GM23338 (cell line): Measurements from ENCODE around the gene MERTK. TPM values are rescaled to one million over a fixed set of nuclear protein-coding genes. Genes with fewer than 3 reads are reported as not detected.

Experiments
- ATAC-seq: fragments of 200-7000 bp; cut with Tn5 transposase; 3 replicates; pipeline ENCODE4 v1.9.1; 2020
- DNase-seq: peaks from one replicate; pipeline ENCODE4 v3.0.0-alpha.2; 2015; ENCODE audit warnings: low spot score
- H2AFZ ChIP-seq: fragments of 200-600 bp; sonication (generic); 2 replicates; pipeline ENCODE4 v1.8.0; 2016; ENCODE audit warnings: antibody characterized with exemption, mild to moderate bottlenecking, moderate library complexity
- H3F3A ChIP-seq: fragments of 200-600 bp; sonication (generic); replicated peaks from 2 replicates; pipeline ENCODE4 v1.8.0; 2017; ENCODE audit warnings: antibody characterized with exemption, mixed run types, low read depth
- H3K27ac ChIP-seq: fragments of 200-600 bp; sonication (generic); 2 replicates; pipeline ENCODE4 v1.6.1; 2016; ENCODE audit warnings: low read depth
- H3K27me3 ChIP-seq: fragments of 200-600 bp; sonication (generic); 2 replicates; pipeline ENCODE4 v1.8.0; 2016; ENCODE audit warnings: mild to moderate bottlenecking, mixed run types, moderate library complexity; ENCODE audit not compliant: insufficient read depth
- H3K36me3 ChIP-seq: fragments of 200-600 bp; sonication (generic); 2 replicates; pipeline ENCODE4 v1.8.0; 2016; ENCODE audit warnings: mild to moderate bottlenecking; ENCODE audit not compliant: insufficient read depth
- H3K4me1 ChIP-seq: fragments of 200-600 bp; sonication (generic); 2 replicates; pipeline ENCODE4 v1.8.0; 2016; ENCODE audit warnings: mild to moderate bottlenecking, moderate library complexity; ENCODE audit not compliant: insufficient read depth
- H3K4me2 ChIP-seq: fragments of 200-600 bp; sonication (generic); 2 replicates; pipeline ENCODE4 v1.7.1; 2017; ENCODE audit warnings: mixed run types
- H3K4me3 ChIP-seq: fragments of 200-600 bp; sonication (generic); 2 replicates; pipeline ENCODE4 v1.6.1; 2016; ENCODE audit warnings: mixed run types
- H3K79me2 ChIP-seq: fragments of 200-600 bp; sonication (generic); replicated peaks from 2 replicates; pipeline ENCODE4 v1.8.0; 2017; ENCODE audit warnings: mild to moderate bottlenecking; ENCODE audit not compliant: insufficient read depth
- H3K9me2 ChIP-seq: fragments of 200-600 bp; sonication (generic); 2 replicates; pipeline ENCODE4 v1.8.0; 2017; ENCODE audit not compliant: insufficient read depth
- H4K20me1 ChIP-seq: fragments of 200-600 bp; sonication (generic); replicated peaks from 2 replicates; pipeline ENCODE4 v1.8.0; 2017; ENCODE audit warnings: mild to moderate bottlenecking; ENCODE audit not compliant: insufficient read depth
- H3K27ac Mint-ChIP-seq: 2 replicates; pipeline ENCODE4 v1.8.0; 2020; ENCODE audit warnings: inconsistent platforms, mild to moderate bottlenecking, moderate library complexity, mixed read lengths
- H3K27me3 Mint-ChIP-seq: 3 replicates; pipeline ENCODE4 v1.8.0; 2022; ENCODE audit warnings: low read depth, mild to moderate bottlenecking, moderate library complexity, mixed read lengths, inconsistent platforms; ENCODE audit not compliant: insufficient read depth, poor library complexity
- H3K36me3 Mint-ChIP-seq: 3 replicates; pipeline ENCODE4 v1.8.0; 2021; ENCODE audit warnings: low read depth, mild to moderate bottlenecking, inconsistent platforms, moderate library complexity, mixed read lengths
- H3K4me1 Mint-ChIP-seq: 3 replicates; pipeline ENCODE4 v1.8.0; 2020; ENCODE audit warnings: mild to moderate bottlenecking, inconsistent platforms, mixed read lengths
- H3K4me3 Mint-ChIP-seq: 3 replicates; pipeline ENCODE4 v1.8.0; 2021; ENCODE audit warnings: moderate library complexity, mild to moderate bottlenecking, inconsistent platforms, mixed read lengths
- H3K9me3 Mint-ChIP-seq: 3 replicates; pipeline ENCODE4 v1.8.0; 2020; ENCODE audit warnings: moderate library complexity, mild to moderate bottlenecking, inconsistent platforms, mixed read lengths
- CREB1 ChIP-seq: fragments of 250-450 bp; sonication (Bioruptor Pico); IDR thresholded peaks from 2 replicates; pipeline ENCODE4 v1.5.0; 2020; ENCODE audit warnings: low read depth, mild to moderate bottlenecking, moderate library complexity
- CTCF ChIP-seq, 2 experiments: fragments of 200-600 bp in 1 of 2; sonication (generic) in 1 of 2; conservative IDR thresholded peaks; 2 replicates each; pipeline versions ENCODE4 v1.5.1 to v1.6.1; 2016 to 2017; ENCODE audit warnings: antibody characterized with exemption in 2 of 2, low read depth in 2 of 2, mild to moderate bottlenecking in 2 of 2, moderate library complexity in 1 of 2
- EZH2 ChIP-seq: fragments of 200-600 bp; sonication (generic); IDR thresholded peaks from one replicate; pipeline ENCODE4 v1.8.0; 2017; ENCODE audit warnings: antibody characterized with exemption, mild to moderate bottlenecking, low read depth; ENCODE audit not compliant: unreplicated experiment
- EZH2phosphoT487 ChIP-seq: fragments of 200-600 bp; sonication (generic); IDR thresholded peaks from one replicate; pipeline ENCODE4 v1.8.1; 2018; ENCODE audit warnings: antibody characterized with exemption; ENCODE audit not compliant: unreplicated experiment
- JUNB ChIP-seq: IDR thresholded peaks from one replicate; pipeline ENCODE4 v1.6.1; 2016; ENCODE audit warnings: antibody characterized with exemption; ENCODE audit not compliant: unreplicated experiment
- NANOG ChIP-seq: IDR thresholded peaks from 2 replicates; pipeline ENCODE4 v1.6.1; 2016; ENCODE audit warnings: antibody characterized with exemption, borderline replicate concordance
- POLR2AphosphoS5 ChIP-seq: IDR thresholded peaks from 2 replicates; pipeline ENCODE4 v1.6.1; 2016; ENCODE audit warnings: antibody characterized with exemption, low read depth
- REST ChIP-seq: IDR thresholded peaks from one replicate; pipeline ENCODE4 v1.6.1; 2018; ENCODE audit warnings: antibody characterized with exemption; ENCODE audit not compliant: unreplicated experiment
- STAT1 ChIP-seq: IDR thresholded peaks from one replicate; pipeline ENCODE4 v1.6.1; 2016; ENCODE audit warnings: antibody characterized with exemption; ENCODE audit not compliant: unreplicated experiment
- ZNF114 ChIP-seq: fragments of 250-450 bp; sonication (Bioruptor Pico); IDR thresholded peaks from 2 replicates; pipeline ENCODE4 v1.5.0; 2020; ENCODE audit warnings: mild to moderate bottlenecking, moderate library complexity
- ZNF331 ChIP-seq: fragments of 250-450 bp; sonication (Bioruptor Pico); IDR thresholded peaks from 2 replicates; pipeline ENCODE4 v1.5.0; 2020; ENCODE audit warnings: low read depth, mild to moderate bottlenecking, moderate library complexity
- ZNF462 ChIP-seq: fragments of 250-450 bp; sonication (Bioruptor Pico); IDR thresholded peaks from 2 replicates; pipeline ENCODE4 v1.5.0; 2020; ENCODE audit warnings: mild to moderate bottlenecking, moderate library complexity
- polyA plus RNA-seq: library from polyadenylated mRNA; unstranded; fragments of >200 nt; fragmentation: Nextera tagmentation; extraction: Ambion mirVana; gene quantifications from 2 replicates; pipeline ENCODE4 v1.2.1, GENCODE V29; 2016
- total RNA-seq: library from RNA; depleted of rRNA; stranded (reverse); fragments of >200 nt; shearing (Covaris generic); gene quantifications from 2 replicates; pipeline ENCODE4 v1.2.3, GENCODE V29; 2014
- TF ChIP-seq, protein P1 (sequence below): IDR thresholded peaks from 2 replicates; pipeline ENCODE4 v1.6.1; 2016; ENCODE audit warnings: antibody characterized with exemption

The MERTK gene
- total and polyA plus RNA-seq, 2 experiments from 2014 or later: 3.0 to 9.0 TPM

DNA sequence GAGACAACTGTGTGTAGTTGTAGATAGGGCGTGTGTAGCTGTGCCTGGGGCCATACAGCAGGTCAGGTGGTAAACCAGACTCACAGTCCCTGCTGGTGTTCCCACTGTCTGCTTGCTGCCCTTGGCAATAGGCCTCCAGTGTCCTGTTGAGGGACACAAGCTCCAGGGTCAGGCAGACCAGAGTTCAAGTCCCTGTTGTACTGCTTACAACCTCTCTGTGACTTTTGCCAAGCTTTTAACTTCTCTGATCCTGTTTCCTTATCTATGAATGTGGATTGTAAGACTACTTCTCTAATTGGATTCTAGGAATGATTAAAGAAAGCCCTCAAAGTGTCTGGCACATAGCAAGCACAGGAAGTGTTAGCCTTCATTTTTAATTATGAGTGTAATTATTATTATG lies 68.6 kb downstream of the MERTK start:
- Histone ChIP-seq H3K4me2 (no peak overlapping the region), H3K79me2 (no peaks in the 10 kb centered on the region), H3K9me2 (0 out of 2 replicates have a peak, but pooled peaks cover 5% of the 10 kb centered on the region), H3K4me1 (peaks cover 6% of the 10 kb centered on the region), H3K27me3 (no peaks in the 10 kb centered on the region), H3K4me3 (no peak overlapping the region), H2AFZ (no peak overlapping the region), H3K27ac (no peak overlapping the region), H3F3A (no peaks in the 10 kb centered on the region), H4K20me1 (no peaks in the 10 kb centered on the region), H3K36me3 (no peaks in the 10 kb centered on the region)
- H3K36me3 Mint-ChIP-seq: no peaks in the 10 kb centered on the region
- DNase-seq (no peak), ATAC-seq (no peak)
- TF ChIP-seq CTCF (conservative IDR thresholded peaks at IDR 0.05; ENCODE audit: low read depth in 2 of 2) (no peak), NANOG (no peak), ZNF331 (CRISPR knock-in tag) (no peak), STAT1 (no peak), EZH2phosphoT487 (no peak), EZH2 (no peak), JUNB (no peak), CREB1 (CRISPR knock-in tag) (no peak), POLR2AphosphoS5 (no peak), REST (no peak), ZNF462 (CRISPR knock-in tag) (no peak), ZNF114 (no peak)
- TF ChIP-seq, protein P1, sequence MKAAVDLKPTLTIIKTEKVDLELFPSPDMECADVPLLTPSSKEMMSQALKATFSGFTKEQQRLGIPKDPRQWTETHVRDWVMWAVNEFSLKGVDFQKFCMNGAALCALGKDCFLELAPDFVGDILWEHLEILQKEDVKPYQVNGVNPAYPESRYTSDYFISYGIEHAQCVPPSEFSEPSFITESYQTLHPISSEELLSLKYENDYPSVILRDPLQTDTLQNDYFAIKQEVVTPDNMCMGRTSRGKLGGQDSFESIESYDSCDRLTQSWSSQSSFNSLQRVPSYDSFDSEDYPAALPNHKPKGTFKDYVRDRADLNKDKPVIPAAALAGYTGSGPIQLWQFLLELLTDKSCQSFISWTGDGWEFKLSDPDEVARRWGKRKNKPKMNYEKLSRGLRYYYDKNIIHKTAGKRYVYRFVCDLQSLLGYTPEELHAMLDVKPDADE: no peak
- no peak overlapping the region for H3K4me3 Mint-ChIP-seq
- H3K27ac Mint-ChIP-seq: no peak overlapping the region
- no peaks in the 10 kb centered on the region for H3K27me3 Mint-ChIP-seq
- peaks cover 3% of the 10 kb centered on the region; the same call in 1 of the 3 replicates for H3K4me1 Mint-ChIP-seq
- H3K9me3 Mint-ChIP-seq: no peaks in the 10 kb centered on the region
